HL-60 (cell line): ENCODE measurements around the gene FAN1.

Experiments
- DNase-seq, 2 experiments: peaks; one replicate each; pipeline ENCODE4 v3.0.0-alpha.2; 2010 to 2020; ENCODE audit warnings: low read depth in 1 of 2, low spot score in 1 of 2
- H3K27ac ChIP-seq: fragments of 250-450 bp; sonication (Bioruptor Pico); replicated peaks from 2 replicates; pipeline ENCODE4 v1.5.1; 2020; ENCODE audit warnings: mild to moderate bottlenecking, moderate library complexity
- H3K27me3 ChIP-seq: fragments of 250-450 bp; sonication (Bioruptor Pico); 2 replicates; pipeline ENCODE4 v1.5.1; 2021; ENCODE audit warnings: mild to moderate bottlenecking, moderate library complexity; ENCODE audit not compliant: insufficient read depth, poor library complexity, severe bottlenecking
- H3K4me3 ChIP-seq: replicated peaks from 2 replicates; pipeline ENCODE4 v1.5.1; 2011; ENCODE audit warnings: mild to moderate bottlenecking, control low read depth, low read length; ENCODE audit not compliant: insufficient read depth
- GABPA ChIP-seq: IDR thresholded peaks from 2 replicates; pipeline ENCODE4 v1.6.1; 2012; ENCODE audit warnings: low read depth
- POLR2AphosphoS5 ChIP-seq: IDR thresholded peaks from 2 replicates; pipeline ENCODE4 v1.6.1; 2012; ENCODE audit warnings: low read depth
- SPI1 ChIP-seq: IDR thresholded peaks from 2 replicates; pipeline ENCODE4 v1.6.1; 2012; ENCODE audit warnings: low read depth, mild to moderate bottlenecking, borderline replicate concordance
- TF ChIP-seq, protein P1 (sequence below): IDR thresholded peaks from one replicate; pipeline ENCODE4 v1.5.1; 2011; ENCODE audit warnings: low read length, control low read depth, inconsistent platforms; ENCODE audit not compliant: insufficient read depth
- TF ChIP-seq, protein P2 (sequence below): IDR thresholded peaks from 2 replicates; pipeline ENCODE4 v1.6.1; 2012; ENCODE audit warnings: low read depth; ENCODE audit not compliant: insufficient replicate concordance

The FAN1 gene

DNA sequence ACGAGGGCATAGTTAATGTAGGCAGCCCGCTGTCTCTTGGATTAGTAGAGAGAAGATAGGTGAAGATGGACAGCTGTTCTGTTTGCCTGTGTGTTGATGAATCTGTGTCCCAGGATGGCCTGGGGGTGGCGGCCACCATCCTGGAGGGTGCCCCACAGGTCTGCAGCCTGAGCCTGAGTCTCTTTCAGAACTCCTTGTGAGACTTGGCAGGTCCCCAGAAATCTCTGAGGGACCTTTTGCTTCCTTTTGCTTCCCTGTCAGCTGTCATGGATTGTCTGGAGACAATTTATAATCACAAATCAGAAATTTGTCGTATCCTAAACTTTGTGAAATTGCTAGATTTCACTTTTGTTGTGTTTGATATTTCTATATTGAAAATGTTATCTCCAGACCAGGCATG is 17.4 kb downstream of the FAN1 start:
- TF ChIP-seq, protein P1, sequence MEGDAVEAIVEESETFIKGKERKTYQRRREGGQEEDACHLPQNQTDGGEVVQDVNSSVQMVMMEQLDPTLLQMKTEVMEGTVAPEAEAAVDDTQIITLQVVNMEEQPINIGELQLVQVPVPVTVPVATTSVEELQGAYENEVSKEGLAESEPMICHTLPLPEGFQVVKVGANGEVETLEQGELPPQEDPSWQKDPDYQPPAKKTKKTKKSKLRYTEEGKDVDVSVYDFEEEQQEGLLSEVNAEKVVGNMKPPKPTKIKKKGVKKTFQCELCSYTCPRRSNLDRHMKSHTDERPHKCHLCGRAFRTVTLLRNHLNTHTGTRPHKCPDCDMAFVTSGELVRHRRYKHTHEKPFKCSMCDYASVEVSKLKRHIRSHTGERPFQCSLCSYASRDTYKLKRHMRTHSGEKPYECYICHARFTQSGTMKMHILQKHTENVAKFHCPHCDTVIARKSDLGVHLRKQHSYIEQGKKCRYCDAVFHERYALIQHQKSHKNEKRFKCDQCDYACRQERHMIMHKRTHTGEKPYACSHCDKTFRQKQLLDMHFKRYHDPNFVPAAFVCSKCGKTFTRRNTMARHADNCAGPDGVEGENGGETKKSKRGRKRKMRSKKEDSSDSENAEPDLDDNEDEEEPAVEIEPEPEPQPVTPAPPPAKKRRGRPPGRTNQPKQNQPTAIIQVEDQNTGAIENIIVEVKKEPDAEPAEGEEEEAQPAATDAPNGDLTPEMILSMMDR, result no peak
- TF ChIP-seq SPI1 (no peak), POLR2AphosphoS5 (no peak), GABPA (no peak)
- TF ChIP-seq, protein P2, sequence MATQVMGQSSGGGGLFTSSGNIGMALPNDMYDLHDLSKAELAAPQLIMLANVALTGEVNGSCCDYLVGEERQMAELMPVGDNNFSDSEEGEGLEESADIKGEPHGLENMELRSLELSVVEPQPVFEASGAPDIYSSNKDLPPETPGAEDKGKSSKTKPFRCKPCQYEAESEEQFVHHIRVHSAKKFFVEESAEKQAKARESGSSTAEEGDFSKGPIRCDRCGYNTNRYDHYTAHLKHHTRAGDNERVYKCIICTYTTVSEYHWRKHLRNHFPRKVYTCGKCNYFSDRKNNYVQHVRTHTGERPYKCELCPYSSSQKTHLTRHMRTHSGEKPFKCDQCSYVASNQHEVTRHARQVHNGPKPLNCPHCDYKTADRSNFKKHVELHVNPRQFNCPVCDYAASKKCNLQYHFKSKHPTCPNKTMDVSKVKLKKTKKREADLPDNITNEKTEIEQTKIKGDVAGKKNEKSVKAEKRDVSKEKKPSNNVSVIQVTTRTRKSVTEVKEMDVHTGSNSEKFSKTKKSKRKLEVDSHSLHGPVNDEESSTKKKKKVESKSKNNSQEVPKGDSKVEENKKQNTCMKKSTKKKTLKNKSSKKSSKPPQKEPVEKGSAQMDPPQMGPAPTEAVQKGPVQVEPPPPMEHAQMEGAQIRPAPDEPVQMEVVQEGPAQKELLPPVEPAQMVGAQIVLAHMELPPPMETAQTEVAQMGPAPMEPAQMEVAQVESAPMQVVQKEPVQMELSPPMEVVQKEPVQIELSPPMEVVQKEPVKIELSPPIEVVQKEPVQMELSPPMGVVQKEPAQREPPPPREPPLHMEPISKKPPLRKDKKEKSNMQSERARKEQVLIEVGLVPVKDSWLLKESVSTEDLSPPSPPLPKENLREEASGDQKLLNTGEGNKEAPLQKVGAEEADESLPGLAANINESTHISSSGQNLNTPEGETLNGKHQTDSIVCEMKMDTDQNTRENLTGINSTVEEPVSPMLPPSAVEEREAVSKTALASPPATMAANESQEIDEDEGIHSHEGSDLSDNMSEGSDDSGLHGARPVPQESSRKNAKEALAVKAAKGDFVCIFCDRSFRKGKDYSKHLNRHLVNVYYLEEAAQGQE, result no peak
- Histone ChIP-seq H3K27ac (no peak overlapping the region), H3K4me3 (no peak overlapping the region), H3K27me3 (no peaks in the 10 kb centered on the region)
- no peak for DNase-seq

DNA sequence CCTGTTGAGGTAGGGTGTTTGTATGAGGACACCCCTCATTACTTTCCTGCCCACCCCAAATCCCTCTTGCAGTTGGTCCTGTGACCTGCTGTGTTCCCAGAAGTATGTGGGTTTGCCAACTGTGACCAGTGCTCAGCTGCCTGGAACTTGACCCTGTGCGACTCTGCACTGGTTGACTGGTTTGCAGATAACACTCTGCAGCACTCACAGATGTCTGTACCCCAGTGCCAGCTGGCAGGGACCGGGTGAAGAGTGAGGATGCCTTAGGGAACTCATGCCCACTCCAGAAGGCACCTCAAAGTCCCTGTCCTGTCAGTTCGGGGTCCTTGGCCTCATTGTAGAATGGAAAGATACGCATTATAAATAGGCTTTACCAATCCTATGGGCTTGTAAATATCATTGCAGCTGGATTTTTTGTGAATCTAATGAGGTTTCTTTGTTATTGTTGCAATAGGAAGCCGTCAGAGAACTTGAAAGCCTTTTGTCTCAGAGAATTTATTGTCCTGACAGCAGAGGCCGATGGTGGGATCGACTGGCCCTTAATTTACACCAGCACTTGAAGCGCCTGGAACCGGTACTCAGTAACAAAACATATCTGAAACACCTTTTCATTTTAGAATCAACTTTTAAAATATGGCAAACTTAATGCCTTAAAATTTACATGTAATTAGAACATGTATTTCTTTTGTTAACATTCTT is 18.2 kb downstream of the FAN1 start:
- Histone ChIP-seq H3K4me3 (no peak overlapping the region), H3K27ac (no peak overlapping the region), H3K27me3 (no peaks in the 10 kb centered on the region)
- DNase-seq, result no peak
- TF ChIP-seq SPI1 (no peak), GABPA (no peak), POLR2AphosphoS5 (no peak)
- TF ChIP-seq, protein P2, result no peak
- TF ChIP-seq, protein P1, result no peak

DNA sequence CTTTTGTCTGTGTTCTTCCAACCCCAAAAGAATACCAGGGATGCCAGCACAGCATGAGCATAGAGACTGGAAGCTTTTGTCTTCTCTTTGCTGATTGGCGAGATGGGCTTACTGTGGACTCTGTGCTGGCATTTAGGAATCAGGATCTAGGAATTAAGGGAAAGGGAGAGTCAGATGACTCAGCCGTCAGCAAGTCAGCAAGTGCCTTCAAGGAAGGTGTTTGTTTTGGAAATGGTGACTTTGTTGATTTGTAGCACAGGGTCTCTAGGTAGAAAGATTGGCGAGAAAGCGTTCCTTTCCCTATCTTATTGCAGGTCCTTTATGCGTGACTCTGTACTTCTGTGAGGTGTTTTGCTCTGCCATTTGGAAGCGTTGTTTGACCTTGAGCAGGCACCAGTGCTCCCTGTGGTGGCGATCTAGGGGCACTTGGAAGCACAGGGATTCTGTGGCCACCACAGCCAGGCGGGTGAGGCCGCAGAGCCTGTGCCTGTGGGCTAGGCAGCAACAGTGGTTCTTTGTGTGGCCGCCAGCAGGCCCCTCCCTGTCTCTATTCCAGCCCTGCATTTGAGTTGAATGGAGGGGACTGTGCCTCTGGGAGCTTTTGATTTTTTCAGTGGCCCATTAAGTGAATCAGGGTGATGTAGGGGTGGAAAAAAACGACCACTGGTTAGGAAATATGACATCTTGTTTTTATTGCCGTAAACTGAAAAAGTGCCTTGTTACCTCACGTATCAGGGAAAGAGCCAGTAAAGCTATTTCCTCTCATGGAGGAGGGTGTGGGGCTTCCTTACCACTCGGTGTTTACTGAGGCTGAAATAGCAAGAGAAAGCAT is 19.0 kb downstream of the FAN1 start:
- DNase-seq, result no peak

More for the DNA sequence above, 19.0 kb downstream of the FAN1 start:
- Histone ChIP-seq H3K27me3 (no peaks in the 10 kb centered on the region), H3K27ac (no peak overlapping the region), H3K4me3 (no peak overlapping the region)
- TF ChIP-seq, protein P1, result no peak
- TF ChIP-seq, protein P2, result no peak
- TF ChIP-seq SPI1, result no peak
- TF ChIP-seq GABPA, result no peak
- TF ChIP-seq POLR2AphosphoS5, result no peak
